DOHH2 (cell line): ENCODE data around the gene GGN.
"Not testable (repeated sequence)": the region's sequence is repeated elsewhere in the genome, so short reads cannot be mapped to it uniquely, and the experiment has no call there.

Experiments
- H3F3A ChIP-seq: fragments of 200-600 bp; sonication (generic), shearing (Covaris generic); 2 replicates; pipeline ENCODE4 v1.6.0; 2016; ENCODE audit warnings: antibody characterized with exemption, mild to moderate bottlenecking; ENCODE audit not compliant: control insufficient read depth, insufficient read depth
- H3K27ac ChIP-seq: fragments of 200-600 bp; sonication (generic); 2 replicates; pipeline ENCODE4 v1.5.1; 2014; ENCODE audit warnings: low read depth, mild to moderate bottlenecking, low read length, moderate library complexity
- H3K27me3 ChIP-seq: fragments of 200-600 bp; sonication (generic); 2 replicates; pipeline ENCODE4 v1.6.1; 2014; ENCODE audit warnings: mild to moderate bottlenecking, low read length, mixed read lengths; ENCODE audit not compliant: control insufficient read depth
- H3K36me3 ChIP-seq: fragments of 200-600 bp; sonication (generic); 2 replicates; pipeline ENCODE4 v1.6.1; 2014; ENCODE audit warnings: mild to moderate bottlenecking, low read length, moderate library complexity, mixed read lengths; ENCODE audit not compliant: control insufficient read depth
- H3K4me1 ChIP-seq: fragments of 200-600 bp; sonication (generic); 2 replicates; pipeline ENCODE4 v1.6.1; 2014; ENCODE audit warnings: mild to moderate bottlenecking, low read length, mixed read lengths; ENCODE audit not compliant: control insufficient read depth
- H3K4me2 ChIP-seq: fragments of 200-600 bp; sonication (generic); 2 replicates; pipeline ENCODE4 v1.6.0; 2014; ENCODE audit warnings: mild to moderate bottlenecking, low read length, moderate library complexity
- H3K4me3 ChIP-seq: fragments of 200-600 bp; sonication (generic); 2 replicates; pipeline ENCODE4 v1.5.1; 2014; ENCODE audit warnings: mild to moderate bottlenecking, low read length, mixed read lengths
- H3K79me2 ChIP-seq: fragments of 200-600 bp; sonication (generic); 2 replicates; pipeline ENCODE4 v1.6.1; 2014; ENCODE audit warnings: mild to moderate bottlenecking, low read length, mixed read lengths; ENCODE audit not compliant: control insufficient read depth
- H3K9me2 ChIP-seq: fragments of 200-600 bp; sonication (generic); replicated peaks from 2 replicates; pipeline ENCODE4 v1.6.1; 2014; ENCODE audit warnings: mild to moderate bottlenecking, low read length, mixed read lengths; ENCODE audit not compliant: control insufficient read depth
- H3K9me3 ChIP-seq: fragments of 200-600 bp; sonication (generic); 2 replicates; pipeline ENCODE4 v1.6.1; 2014; ENCODE audit warnings: antibody characterized with exemption, low read length, mixed read lengths; ENCODE audit not compliant: control insufficient read depth, insufficient read depth
- H4K20me1 ChIP-seq: fragments of 200-600 bp; sonication (generic); 2 replicates; pipeline ENCODE4 v1.6.0; 2014; ENCODE audit warnings: low read depth, mild to moderate bottlenecking, antibody characterized with exemption, low read length, moderate library complexity; ENCODE audit not compliant: control insufficient read depth, insufficient read depth
- CTCF ChIP-seq: fragments of 200-600 bp; sonication (generic); IDR thresholded peaks from one replicate; pipeline ENCODE4 v1.5.1; 2014; ENCODE audit warnings: antibody characterized with exemption, mild to moderate bottlenecking, low read depth, low read length; ENCODE audit not compliant: poor library complexity, severe bottlenecking
- EZH2phosphoT487 ChIP-seq: fragments of 200-600 bp; sonication (generic); IDR thresholded peaks from 2 replicates; pipeline ENCODE4 v1.6.1; 2017; ENCODE audit warnings: borderline replicate concordance, mild to moderate bottlenecking, antibody characterized with exemption, low read length, moderate library complexity, mixed read lengths

Gene GGN

GRCh38 chr19:38429055-38429810, 41.4 kb upstream of the GGN start:
- Histone ChIP-seq H3K4me3 (no peak overlapping the region), H3K36me3 (no peaks in the 10 kb centered on the region), H3K9me2 (no peaks in the 10 kb centered on the region), H3F3A (no peaks in the 10 kb centered on the region; the same call in 1 of the 2 replicates), H3K4me2 (no peak overlapping the region), H3K79me2 (no peaks in the 10 kb centered on the region), H3K27me3 (peaks cover 9% of the 10 kb centered on the region; the same call in 1 of the 2 replicates), H4K20me1 (no peaks in the 10 kb centered on the region), H3K9me3 (no peaks in the 10 kb centered on the region), H3K27ac (no peak overlapping the region), H3K4me1 (peaks cover 17% of the 10 kb centered on the region)
- TF ChIP-seq EZH2phosphoT487 (no peak), CTCF (no peak)

GRCh38 chr19:38427035-38427677, 39.3 kb upstream of the GGN start:
- not testable (repeated sequence) for H3K27me3 ChIP-seq, H3K9me3 ChIP-seq, H3K9me2 ChIP-seq, H3K4me2 ChIP-seq, H3K27ac ChIP-seq, H4K20me1 ChIP-seq, H3F3A ChIP-seq, H3K4me3 ChIP-seq, H3K79me2 ChIP-seq, H3K36me3 ChIP-seq
- H3K4me1 ChIP-seq = peaks cover 14% of the 10 kb centered on the region

- Histone ChIP-seq H3K36me3 (no peaks in the 10 kb centered on the region), H3K79me2 (no peaks in the 10 kb centered on the region), H3K4me3 (peak within 1 kb of the TSS; percentile 13), H3F3A (no peaks in the 10 kb centered on the region; the same call in 1 of the 2 replicates), H4K20me1 (no peaks in the 10 kb centered on the region), H3K9me3 (no peaks in the 10 kb centered on the region), H3K27me3 (peaks cover 9% of the 10 kb centered on the region; the same call in 1 of the 2 replicates), H3K9me2 (no peaks in the 10 kb centered on the region), H3K4me1 (peaks cover 14% of the 10 kb centered on the region), H3K4me2 (peak within 1 kb of the TSS; percentile 52), H3K27ac (no peak within 1 kb of the TSS)
- TF ChIP-seq EZH2phosphoT487 (no peak), CTCF (no peak)
Observed at GRCh38 chr19:38425810-38426466, 38.1 kb upstream of the GGN start, which contains the start of gene RASGRP4. Gene RASGRP4, minus strand, starts transcription at chr19:38426219. Its CDS starts 128 bp downstream, at chr19:38426091.
